GM21717 (cell line): ENCODE measurements around the gene AGBL5.
A peak's percentile ranks its signal among the peaks of the same experiment; 100 is the strongest.

Experiments
- ATAC-seq: cut with Tn5 transposase; IDR thresholded peaks from one replicate; pipeline ENCODE4 v1.9.1; 2021; ENCODE audit warnings: mild to moderate bottlenecking, moderate library complexity; ENCODE audit not compliant: unreplicated experiment

AGBL5 gene

DNA sequence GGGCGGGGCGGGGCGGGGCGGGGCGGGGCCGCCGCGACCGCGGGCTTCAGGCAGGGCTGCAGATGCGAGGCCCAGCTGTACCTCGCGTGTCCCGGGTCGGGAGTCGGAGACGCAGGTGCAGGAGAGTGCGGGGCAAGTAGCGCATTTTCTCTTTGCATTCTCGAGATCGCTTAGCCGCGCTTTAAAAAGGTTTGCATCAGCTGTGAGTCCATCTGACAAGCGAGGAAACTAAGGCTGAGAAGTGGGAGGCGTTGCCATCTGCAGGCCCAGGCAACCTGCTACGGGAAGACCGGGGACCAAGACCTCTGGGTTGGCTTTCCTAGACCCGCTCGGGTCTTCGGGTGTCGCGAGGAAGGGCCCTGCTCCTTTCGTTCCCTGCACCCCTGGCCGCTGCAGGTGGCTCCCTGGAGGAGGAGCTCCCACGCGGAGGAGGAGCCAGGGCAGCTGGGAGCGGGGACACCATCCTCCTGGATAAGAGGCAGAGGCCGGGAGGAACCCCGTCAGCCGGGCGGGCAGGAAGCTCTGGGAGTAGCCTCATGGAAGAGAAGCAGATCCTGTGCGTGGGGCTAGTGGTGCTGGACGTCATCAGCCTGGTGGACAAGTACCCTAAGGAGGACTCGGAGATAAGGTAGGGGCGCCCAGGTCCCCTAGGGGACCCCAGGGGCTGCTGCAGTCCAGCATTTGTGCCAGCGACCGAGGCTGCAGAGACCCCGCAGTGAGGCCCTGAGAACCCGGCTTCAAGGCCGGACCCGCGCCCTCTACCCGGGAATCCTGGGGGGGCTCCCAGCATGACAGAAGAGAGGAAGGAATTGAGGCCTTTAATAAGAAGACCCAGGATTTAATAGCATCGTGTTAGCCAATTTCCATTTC is 35.5 kb downstream of the AGBL5 start, which contains the start of gene KHK:
TSS of gene KHK (plus strand) at position 49 of the 870 bp plus-strand sequence. CDS start at position 537, 488 bp downstream.
- peak; percentile 28 for ATAC-seq

DNA sequence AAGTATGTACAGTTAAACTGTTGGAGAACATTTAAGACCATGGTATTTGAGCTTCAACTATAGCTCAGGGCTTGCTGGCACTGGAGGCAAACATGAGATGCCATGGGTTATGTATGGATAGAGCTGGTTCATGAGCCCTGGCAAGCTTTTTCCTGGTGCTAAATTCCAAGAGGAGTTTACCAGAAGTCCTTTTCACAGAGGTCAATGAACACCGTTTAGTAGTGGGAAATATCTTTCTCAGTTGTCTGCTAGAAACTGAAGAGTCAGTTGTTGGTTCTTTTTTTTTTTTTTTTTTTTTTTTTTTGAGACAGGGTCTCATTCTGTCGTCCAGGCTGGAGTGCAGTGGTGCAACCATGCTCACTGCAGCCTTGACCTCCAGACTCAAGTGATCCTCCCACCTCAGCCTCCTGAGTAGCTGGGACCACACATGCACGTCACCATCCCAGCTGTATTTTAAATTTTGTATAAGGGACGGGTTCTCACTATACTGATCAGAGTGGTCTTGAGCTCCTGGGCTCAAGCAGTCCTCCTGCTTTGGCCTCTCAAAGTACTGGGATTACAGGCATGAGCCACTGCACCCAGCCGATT is 36.4 kb downstream of the AGBL5 start:
- no peak for ATAC-seq

DNA sequence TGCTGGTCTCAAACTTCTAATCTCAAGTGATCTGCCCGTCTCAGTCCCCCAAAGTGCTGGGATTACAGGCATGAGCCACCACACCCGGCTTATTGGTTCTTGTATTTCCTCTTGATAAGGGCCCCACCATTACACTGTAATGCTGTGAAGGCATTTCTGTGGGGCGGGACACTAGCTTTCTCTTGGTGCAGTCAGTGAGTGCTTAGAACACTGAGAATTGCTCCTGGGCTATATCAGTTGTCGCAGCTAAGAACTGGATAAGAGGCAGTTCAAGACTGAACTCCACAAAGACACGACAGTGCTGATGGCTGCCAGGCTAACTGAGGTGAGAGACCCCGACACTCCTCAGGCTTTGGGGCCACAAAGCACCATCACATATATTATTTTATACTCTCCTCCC is 37.2 kb downstream of the AGBL5 start:
- no peak for ATAC-seq

DNA sequence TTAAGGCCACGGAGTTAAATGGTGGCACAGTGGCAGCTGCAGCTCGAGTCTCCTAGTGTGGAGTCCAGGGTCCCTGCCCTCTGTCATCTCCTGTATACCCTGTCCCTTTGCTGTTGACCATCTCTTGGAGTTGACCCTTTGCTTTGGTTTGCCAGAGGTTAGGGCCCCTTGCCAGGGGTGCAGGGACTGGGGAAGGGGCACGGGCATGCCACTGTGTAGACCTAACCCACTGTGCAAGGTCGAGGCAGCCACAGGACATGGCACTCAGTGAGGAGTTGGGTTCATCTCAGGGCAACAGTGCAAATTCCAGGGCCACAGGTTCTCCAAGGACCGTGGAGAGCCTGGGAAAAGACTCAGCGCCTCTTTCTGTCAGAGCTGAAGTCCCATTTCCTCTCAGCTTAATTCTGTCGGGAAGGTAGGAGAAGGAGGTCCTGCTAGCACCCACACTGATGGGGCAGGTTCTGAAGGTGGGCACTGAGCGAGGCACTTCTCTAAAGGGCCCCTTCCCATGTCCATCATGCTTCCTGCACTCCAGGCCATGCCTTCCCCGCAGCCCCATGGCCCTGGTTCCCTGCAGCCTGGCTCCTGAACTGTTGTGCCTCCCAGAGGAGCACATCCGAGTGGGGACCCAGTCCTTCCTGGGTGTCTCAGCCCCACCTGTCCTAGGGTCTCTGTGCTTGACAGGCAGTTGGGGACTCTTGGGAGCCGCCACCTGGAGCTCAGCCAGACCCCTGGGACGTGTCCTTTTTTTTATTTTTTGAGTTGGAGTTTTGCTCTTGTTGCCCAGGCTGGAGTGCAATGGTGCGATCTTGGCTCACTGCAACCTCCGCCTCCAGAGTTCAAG is 37.9 kb downstream of the AGBL5 start:
- no peak for ATAC-seq

DNA sequence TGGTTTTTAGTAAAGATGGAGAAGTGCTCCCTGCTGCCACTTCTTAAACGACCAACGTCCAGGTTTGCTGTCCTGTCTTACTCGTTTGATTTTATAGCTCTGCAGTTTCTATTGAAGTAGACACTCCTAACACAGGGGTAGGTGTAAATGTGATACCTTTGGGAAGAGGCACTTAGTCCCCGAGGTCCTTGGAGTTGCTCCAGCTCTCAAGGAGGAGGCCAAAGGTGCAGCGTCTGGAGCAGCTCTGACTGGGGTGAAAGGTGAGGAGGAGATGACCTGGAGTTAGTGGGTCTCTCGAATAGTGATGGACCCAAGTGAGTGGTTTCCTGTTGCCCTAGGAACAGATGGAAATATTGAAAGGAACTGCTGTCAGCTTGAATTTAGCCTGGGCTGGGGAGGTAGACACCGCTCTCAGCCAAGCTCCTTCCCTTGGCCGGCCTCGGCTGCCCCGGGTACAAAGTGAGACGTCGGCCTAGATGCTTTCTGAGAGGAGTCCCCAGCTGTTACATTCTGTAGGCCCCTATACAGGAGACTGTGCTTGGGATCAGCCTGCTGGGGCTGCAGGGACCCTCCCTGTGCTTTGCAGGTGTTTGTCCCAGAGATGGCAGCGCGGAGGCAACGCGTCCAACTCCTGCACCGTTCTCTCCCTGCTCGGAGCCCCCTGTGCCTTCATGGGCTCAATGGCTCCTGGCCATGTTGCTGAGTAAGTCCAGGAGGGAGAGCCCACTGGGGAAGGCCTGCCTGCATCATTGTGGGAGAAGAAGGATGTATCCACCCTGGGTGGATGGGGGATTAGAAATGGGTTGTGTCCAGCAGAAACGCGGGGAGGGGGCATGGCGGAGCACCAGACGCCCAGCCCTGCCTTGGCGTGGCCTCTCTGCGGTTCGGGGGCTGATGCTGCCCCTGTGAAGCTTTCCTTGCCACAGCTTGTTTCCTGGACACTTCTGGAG is 40.6 kb downstream of the AGBL5 start:
- no peak for ATAC-seq

DNA sequence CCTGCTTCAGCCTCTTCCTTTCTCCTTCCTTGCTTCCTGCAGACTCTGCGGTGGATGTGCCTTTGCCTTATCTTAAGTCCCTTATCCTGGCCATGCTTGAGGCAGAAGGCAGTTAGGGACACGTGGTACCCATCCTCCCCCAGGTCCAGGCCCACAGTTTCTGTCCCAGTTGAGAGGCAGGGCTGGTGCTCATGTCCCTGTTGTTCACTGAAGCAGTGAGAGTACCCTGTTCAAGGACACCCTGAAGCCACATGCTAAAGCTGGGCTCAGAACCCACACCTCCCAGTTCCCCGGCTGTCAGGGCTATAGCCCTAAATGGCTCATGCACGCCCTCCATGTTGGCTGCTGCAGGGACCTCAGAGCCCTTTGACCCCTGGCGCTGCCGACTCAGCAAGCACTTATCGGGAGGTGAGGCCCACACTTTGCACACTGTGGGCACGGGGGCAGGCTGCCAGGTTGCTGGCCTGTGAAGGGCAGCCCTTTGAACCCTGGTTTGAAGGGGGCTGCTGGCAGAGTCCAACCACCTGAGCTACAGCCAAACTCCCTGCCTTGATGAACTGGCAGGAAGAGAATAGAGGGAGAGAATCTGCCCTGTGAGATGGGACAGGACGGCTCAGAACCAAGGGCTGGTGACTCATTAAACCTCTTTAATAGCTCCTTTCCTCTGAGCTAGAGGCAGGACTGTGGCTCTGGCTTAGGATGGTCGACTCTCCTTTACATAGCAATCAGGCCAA is 41.4 kb downstream of the AGBL5 start:
- ATAC-seq = no peak

DNA sequence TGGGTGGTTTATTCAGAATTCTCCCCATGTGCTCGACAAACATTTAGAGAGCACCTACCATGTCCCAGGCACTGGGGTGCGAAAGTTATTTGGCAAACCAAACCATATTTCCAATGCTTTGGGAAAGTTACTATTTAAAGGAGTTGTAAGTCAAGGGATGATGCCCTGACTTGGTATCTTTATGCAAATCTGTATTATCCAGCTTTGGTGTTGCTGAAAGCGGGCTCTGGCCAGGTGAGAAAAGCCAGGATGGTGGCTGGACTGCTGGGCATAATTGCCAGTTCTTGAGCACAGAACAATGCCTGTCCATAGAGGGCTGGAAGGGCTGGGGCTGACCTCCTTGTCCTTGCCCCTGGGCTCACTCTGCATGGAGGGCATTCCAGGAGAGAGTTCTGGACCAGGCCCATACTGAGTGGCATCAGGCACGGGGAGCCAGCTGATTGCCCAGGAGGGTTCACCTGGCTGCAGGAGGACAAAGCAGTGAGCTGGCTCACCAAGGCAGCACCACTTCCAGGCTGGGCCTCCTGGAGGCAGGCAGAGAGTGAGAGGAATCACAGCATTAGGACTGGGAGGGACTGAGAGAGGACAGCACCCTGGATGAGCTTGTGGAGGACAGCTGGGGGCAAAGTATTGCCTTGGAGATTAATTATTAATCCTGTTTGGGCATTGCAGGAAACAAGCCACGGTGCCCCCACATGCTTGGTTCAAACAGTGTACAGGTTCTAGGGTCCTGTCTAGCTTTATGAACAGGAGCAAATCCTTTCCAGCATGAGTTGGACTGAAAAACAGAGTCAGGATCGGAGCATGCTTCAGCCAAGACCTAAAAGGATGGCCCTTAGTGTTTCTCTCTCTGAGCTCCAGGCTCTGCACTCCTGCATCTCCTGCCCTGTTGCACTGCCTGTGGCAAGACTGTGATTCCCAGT is 42.2 kb downstream of the AGBL5 start:
- no peak for ATAC-seq

DNA sequence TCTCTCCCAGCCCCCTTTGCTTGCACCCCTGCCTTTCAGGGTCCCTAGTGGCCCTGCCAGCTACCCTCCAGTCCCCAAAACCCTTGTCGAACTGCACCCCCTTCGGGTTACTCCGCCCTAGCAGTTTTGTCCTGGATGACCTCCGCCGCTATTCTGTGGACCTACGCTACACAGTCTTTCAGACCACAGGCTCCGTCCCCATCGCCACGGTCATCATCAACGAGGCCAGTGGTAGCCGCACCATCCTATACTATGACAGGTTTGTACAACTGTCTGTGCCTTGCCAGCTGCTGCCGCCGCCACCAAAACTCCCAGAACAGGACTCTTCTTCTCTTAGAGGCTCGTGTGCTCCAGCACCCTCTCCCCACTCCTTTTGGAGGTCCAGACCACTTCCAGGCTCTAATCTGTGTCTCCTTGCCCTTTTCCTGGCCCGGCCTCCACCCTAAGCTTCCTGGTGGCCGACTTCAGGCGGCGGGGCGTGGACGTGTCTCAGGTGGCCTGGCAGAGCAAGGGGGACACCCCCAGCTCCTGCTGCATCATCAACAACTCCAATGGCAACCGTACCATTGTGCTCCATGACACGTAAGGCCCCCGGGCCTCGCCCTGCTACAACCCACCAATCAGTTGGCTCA is 43.0 kb downstream of the AGBL5 start:
- ATAC-seq = no peak

DNA sequence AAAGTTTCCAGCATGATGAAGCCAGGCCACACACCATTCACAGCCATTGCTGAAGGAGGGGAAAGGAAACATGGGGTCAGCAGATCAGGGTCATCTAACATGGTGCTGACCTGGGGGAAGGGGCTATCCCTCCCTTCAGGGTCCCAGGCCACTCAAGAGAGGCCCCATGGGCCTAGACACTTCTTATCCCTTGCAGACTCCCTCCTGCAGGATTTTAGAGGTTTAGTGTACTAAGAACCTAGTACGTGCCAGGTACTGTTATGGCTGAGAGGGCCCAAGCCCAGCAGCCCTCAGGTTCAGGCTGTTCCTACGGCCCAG is 43.9 kb downstream of the AGBL5 start:
- ATAC-seq = no peak

DNA sequence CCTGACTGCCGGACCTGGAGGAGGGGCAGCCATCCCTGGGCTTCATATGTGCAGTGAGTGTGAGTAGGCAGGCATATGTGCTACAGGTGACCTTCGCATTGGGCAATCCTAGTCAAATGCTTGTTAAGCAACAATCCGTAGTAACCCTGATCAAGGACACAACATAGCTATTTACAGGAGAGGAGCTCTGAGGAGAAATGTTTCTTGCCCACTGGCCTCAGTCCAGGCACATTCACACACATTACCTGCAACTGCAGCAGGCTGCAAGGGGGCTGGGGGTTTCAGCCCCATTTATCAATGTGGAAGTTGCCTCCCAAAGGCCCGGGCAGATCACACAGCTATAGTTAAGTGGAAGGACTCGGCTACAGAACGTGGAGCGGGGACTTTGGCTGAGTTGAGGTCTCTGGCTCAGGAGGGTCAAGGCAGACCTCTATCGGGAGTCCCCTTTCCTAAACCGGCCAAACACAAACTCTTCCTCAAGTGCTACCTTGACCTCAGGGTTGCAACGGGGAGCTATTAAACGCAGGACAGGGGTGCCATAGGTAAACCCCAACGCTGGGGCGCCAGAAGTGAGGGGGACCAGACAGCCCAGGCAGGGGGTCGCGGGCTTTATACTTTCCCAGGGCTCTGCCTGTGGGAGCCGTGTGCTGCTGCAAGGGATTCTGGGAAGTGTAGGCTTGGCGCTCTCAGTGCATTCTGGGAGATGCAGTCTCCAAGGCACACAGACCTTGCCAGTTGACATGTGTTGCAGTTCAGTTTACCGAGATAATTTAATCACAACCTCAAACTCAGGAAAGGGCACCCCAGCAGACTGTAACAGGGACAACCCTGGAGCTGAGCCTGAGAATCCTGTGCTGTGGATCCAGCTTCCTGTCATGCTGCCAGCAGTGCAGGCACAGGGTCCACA is 44.5 kb downstream of the AGBL5 start:
- no peak for ATAC-seq

DNA sequence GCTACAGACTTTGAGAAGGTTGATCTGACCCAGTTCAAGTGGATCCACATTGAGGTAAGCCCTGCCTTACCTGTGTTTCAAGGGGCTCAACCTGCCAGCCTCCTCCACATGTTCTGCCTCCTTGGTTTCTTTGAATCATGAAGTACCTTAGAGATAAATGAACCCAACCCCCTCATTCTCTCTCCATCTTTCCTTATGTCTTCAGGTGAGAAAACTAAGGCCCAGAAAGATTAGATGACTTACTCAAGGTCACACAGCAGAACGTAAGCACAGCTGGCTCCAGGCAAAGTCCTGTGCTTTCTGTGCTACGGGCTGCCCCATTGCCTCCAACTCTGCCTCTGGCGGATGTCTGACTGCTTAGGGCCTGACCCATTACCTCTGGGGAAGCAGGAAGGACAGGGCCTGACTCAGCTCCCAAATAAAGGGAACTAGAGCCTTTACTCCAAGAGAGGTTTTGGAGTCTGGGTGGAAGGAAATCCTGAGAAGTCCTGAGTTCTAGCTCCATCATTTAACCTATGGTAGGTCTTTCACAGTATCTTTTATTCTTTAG is 45.4 kb downstream of the AGBL5 start:
- ATAC-seq = no peak

DNA sequence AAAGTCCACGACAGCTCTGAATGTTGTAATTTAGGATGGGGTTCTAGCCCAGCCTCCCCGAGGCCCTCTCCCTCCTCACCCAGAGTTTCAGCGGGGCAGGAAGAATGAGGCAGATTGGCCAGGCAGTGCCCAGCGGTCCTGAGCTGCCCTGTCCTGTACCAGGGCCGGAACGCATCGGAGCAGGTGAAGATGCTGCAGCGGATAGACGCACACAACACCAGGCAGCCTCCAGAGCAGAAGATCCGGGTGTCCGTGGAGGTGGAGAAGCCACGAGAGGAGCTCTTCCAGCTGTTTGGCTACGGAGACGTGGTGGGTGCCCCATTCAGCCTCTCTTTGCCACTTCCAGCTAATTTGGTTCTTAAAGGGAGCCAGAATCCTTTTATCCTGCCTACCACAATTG is 45.9 kb downstream of the AGBL5 start:
- ATAC-seq = no peak

DNA sequence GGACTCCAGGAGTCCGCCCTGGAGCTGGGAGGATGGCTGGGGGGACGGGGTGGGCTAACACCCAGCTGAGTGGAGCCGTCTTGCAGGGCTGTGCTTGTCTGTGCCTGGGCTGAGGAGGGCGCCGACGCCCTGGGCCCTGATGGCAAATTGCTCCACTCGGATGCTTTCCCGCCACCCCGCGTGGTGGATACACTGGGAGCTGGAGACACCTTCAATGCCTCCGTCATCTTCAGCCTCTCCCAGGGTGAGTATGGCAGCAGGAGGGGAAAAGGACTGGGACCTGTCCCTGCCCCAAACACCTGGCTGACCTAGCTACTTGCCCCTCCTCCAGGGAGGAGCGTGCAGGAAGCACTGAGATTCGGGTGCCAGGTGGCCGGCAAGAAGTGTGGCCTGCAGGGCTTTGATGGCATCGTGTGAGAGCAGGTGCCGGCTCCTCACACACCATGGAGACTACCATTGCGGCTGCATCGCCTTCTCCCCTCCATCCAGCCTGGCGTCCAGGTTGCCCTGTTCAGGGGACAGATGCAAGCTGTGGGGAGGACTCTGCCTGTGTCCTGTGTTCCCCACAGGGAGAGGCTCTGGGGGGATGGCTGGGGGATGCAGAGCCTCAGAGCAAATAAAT is 48.0 kb downstream of the AGBL5 start:
- ATAC-seq = no peak

DNA sequence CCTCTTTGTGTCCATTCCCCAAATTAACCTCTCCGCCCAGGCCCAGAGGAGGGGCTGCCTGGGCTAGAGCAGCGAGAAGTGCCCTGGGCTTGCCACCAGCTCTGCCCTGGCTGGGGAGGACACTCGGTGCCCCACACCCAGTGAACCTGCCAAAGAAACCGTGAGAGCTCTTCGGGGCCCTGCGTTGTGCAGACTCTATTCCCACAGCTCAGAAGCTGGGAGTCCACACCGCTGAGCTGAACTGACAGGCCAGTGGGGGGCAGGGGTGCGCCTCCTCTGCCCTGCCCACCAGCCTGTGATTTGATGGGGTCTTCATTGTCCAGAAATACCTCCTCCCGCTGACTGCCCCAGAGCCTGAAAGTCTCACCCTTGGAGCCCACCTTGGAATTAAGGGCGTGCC is 48.6 kb downstream of the AGBL5 start:
- no peak for ATAC-seq

DNA sequence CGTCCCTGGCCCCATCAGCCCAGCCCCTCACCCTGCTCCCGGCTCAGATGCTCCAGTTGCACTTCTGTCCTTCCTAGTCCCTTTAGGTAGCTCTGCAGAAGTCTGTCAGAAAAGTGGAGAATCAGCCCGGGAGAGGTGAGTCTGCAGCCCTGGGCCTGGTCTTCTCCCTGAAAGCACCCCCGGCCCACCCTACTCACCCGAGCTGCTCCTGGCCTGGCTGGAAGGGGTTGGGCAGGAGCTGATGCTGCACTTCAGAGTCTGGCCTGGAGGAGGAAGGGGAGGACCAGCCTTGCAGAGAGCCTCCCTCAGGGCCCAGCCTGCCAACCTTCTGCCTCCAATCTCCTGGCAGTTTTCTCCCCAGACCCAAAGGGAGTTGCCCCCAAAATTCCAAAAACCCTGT is 50.9 kb downstream of the AGBL5 start:
- no peak for ATAC-seq

DNA sequence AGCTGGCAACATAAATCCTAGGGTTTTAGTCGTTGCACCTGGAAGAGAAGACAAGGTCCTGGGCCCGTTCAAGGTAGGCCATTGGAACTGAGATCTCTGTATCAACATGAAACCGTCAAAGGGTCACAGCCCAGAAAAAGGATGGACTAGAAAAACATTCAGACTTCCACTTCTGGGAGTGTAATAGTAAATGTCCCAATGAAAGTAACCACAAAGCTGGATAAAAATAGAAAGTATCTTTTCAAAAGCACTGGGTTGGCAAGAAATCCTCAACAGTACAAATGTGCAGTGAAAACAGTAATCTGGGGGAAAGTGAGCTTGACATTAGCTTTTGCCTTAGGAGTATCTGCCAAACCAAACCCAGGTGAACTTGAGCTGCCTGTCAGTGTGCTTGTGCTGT is 54.5 kb downstream of the AGBL5 start:
- no peak for ATAC-seq

DNA sequence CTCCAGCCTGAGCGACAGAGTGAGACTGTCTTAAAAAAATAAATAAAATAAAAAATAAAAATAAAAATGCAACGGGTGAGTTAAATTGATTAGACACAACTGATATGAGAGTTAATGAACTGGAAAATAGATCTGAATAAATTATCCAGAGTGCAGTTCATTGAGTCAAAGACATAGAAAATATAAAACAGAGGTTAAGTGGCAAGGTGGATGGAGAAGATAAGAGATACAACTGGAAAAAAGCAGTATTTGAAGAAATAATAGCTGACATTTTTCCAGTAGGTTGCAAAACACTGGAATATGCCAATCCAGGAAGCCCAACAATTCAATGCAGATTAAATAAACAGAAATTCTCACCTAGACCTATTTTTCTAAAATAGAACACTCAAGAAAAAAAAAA is 56.8 kb downstream of the AGBL5 start:
- ATAC-seq = no peak
